Urinary bladder (tissue), 4 donors: ENCODE measurements around the gene ASS1. TPM values are rescaled to one million over a fixed set of nuclear protein-coding genes. Genes with fewer than 3 reads are reported as not detected.
A peak's percentile ranks its signal among the peaks of the same experiment; 100 is the strongest.

Experiments used
- DNase-seq: peaks from one replicate; pipeline ENCODE4 v3.0.0-alpha.2; 2015; ENCODE audit errors: extremely low spot score
- H3K27ac ChIP-seq: one replicate; pipeline ENCODE4 v1.5.1; 2013; ENCODE audit warnings: low read depth, mild to moderate bottlenecking, moderate library complexity
- H3K36me3 ChIP-seq: one replicate; pipeline ENCODE4 v1.6.1; 2013; ENCODE audit warnings: mild to moderate bottlenecking, moderate library complexity; ENCODE audit not compliant: insufficient read depth
- H3K4me1 ChIP-seq: one replicate; pipeline ENCODE4 v1.6.1; 2013; ENCODE audit warnings: mild to moderate bottlenecking, moderate library complexity; ENCODE audit not compliant: insufficient read depth
- H3K4me3 ChIP-seq: one replicate; pipeline ENCODE4 v1.5.1; 2013; ENCODE audit warnings: low read depth, low read length
- WGBS: extraction: QIAGEN DNeasy Blood & Tissue Kit; methylation state at CpG from one replicate; pipeline ENCODE4 v1.1.7; 2013; 5-methylcytosine and 5-hydroxymethylcytosine counted together
- polyA plus RNA-seq: library from polyadenylated mRNA; stranded (reverse); fragments of 200-250 nt; gene quantifications from one replicate; pipeline ENCODE4 v1.2.3, GENCODE V29; 2013
- total RNA-seq: library from RNA; depleted of rRNA; stranded (reverse); fragments of >200 nt; gene quantifications from one replicate; pipeline ENCODE4 v1.2.3, GENCODE V29; 2014
- donor health status: healthy with polysubstance abuse.
- donor health status: healthy.

ASS1 gene
- total and polyA plus RNA-seq, 2 donors: 59.5 to 115 TPM

- WGBS: 88% methylated on average over 9 of the region's 9 CpGs
- Histone ChIP-seq H3K4me3 (no peak overlapping the region), H3K36me3 (no peaks in the 10 kb centered on the region), H3K27ac (no peak overlapping the region), H3K4me1 (no peaks in the 10 kb centered on the region)
- DNase-seq: no peak
These were observed 36.1 kb upstream of the ASS1 start for GRCh38 chr9:130408669-130409068.

- DNase-seq: no peak
- 80% methylated on average over 4 of the region's 4 CpGs for WGBS
- Histone ChIP-seq H3K4me3 (no peak overlapping the region), H3K4me1 (no peaks in the 10 kb centered on the region), H3K36me3 (no peaks in the 10 kb centered on the region), H3K27ac (no peak overlapping the region)
These were observed 35.5 kb upstream of the ASS1 start for GRCh38 chr9:130409246-130409645.

GRCh38 chr9:130410443-130410842, 34.3 kb upstream of the ASS1 start:
- no peaks in the 10 kb centered on the region for H3K4me1 ChIP-seq
- no peak for DNase-seq
- no peak overlapping the region for H3K27ac ChIP-seq
- no peak overlapping the region for H3K4me3 ChIP-seq
- WGBS: 73% methylated on average over 12 of the region's 12 CpGs
- H3K36me3 ChIP-seq: no peaks in the 10 kb centered on the region

GRCh38 chr9:130411566-130411915, 33.2 kb upstream of the ASS1 start:
- WGBS: 34% methylated on average over 3 of the region's 3 CpGs

GRCh38 chr9:130414081-130414731, 30.6 kb upstream of the ASS1 start:
- H3K4me1 ChIP-seq: no peaks in the 10 kb centered on the region
- no peak overlapping the region for H3K27ac ChIP-seq
- 91% methylated on average over 12 of the region's 12 CpGs for WGBS
- H3K36me3 ChIP-seq: no peaks in the 10 kb centered on the region
- no peak for DNase-seq
- no peak overlapping the region for H3K4me3 ChIP-seq

More at GRCh38 chr9:130411566-130411915, 33.2 kb upstream of the ASS1 start:
- Histone ChIP-seq H3K27ac (no peak overlapping the region), H3K36me3 (no peaks in the 10 kb centered on the region), H3K4me1 (no peaks in the 10 kb centered on the region), H3K4me3 (no peak overlapping the region)
- no peak for DNase-seq

GRCh38 chr9:130414910-130415746, 29.6 kb upstream of the ASS1 start:
- DNase-seq: no peak
- no peak overlapping the region for H3K27ac ChIP-seq
- WGBS: 77% methylated on average over 11 of the region's 11 CpGs
- H3K36me3 ChIP-seq: no peaks in the 10 kb centered on the region
- H3K4me1 ChIP-seq: no peaks in the 10 kb centered on the region
- H3K4me3 ChIP-seq: no peak overlapping the region

GRCh38 chr9:130417602-130418001, 27.2 kb upstream of the ASS1 start:
- H3K4me1 ChIP-seq: no peaks in the 10 kb centered on the region
- 87% methylated on average over 5 of the region's 5 CpGs for WGBS
- no peak overlapping the region for H3K4me3 ChIP-seq
- H3K27ac ChIP-seq: no peak overlapping the region
- no peak for DNase-seq
- no peaks in the 10 kb centered on the region for H3K36me3 ChIP-seq

- H3K36me3 ChIP-seq: no peaks in the 10 kb centered on the region
- 96% methylated on average over 18 of the region's 18 CpGs for WGBS
- no peak for DNase-seq
- no peak overlapping the region for H3K27ac ChIP-seq
- no peaks in the 10 kb centered on the region for H3K4me1 ChIP-seq
- no peak overlapping the region for H3K4me3 ChIP-seq
These were observed 26.0 kb upstream of the ASS1 start for GRCh38 chr9:130418776-130419175.

GRCh38 chr9:130419521-130420035, 25.2 kb upstream of the ASS1 start:
- DNase-seq: no peak
- H3K36me3 ChIP-seq: no peaks in the 10 kb centered on the region
- WGBS: 90% methylated on average over 8 of the region's 8 CpGs

GRCh38 chr9:130421154-130421801, 23.5 kb upstream of the ASS1 start:
- WGBS: 70% methylated on average over 17 of the region's 17 CpGs
- no peak overlapping the region for H3K4me3 ChIP-seq
- no peaks in the 10 kb centered on the region for H3K4me1 ChIP-seq
- H3K36me3 ChIP-seq: no peaks in the 10 kb centered on the region
- no peak overlapping the region for H3K27ac ChIP-seq
- no peak for DNase-seq

More at GRCh38 chr9:130419521-130420035, 25.2 kb upstream of the ASS1 start:
- Histone ChIP-seq H3K4me3 (no peak overlapping the region), H3K4me1 (no peaks in the 10 kb centered on the region), H3K27ac (no peak overlapping the region)

GRCh38 chr9:130421802-130422276, 22.9 kb upstream of the ASS1 start:
- DNase-seq: peak; percentile 40
- H3K27ac ChIP-seq: no peak overlapping the region
- no peak overlapping the region for H3K4me3 ChIP-seq
- H3K4me1 ChIP-seq: no peaks in the 10 kb centered on the region
- H3K36me3 ChIP-seq: no peaks in the 10 kb centered on the region
- 72% methylated on average over 13 of the region's 13 CpGs for WGBS

- 90% methylated on average over 10 of the region's 10 CpGs for WGBS
- Histone ChIP-seq H3K4me1 (no peaks in the 10 kb centered on the region), H3K27ac (no peak overlapping the region), H3K36me3 (no peaks in the 10 kb centered on the region), H3K4me3 (no peak overlapping the region)
- DNase-seq: no peak
These were observed 22.2 kb upstream of the ASS1 start for GRCh38 chr9:130422546-130422945.

GRCh38 chr9:130423272-130423671, 21.5 kb upstream of the ASS1 start:
- Histone ChIP-seq H3K27ac (no peak overlapping the region), H3K4me1 (no peaks in the 10 kb centered on the region), H3K36me3 (no peaks in the 10 kb centered on the region), H3K4me3 (no peak overlapping the region)
- whole genome bisulfite sequencing: 44% methylated on average over 8 of the region's 8 CpGs
- DNase-seq: no peak
